Measurements from ENCODE around the gene IRF2BPL. TPM values are rescaled to one million over a fixed set of nuclear protein-coding genes. Genes with fewer than 3 reads are reported as not detected.

Gene IRF2BPL
- total and polyA plus RNA-seq, 2 of the 8 experiments (the other 6 are each of a cell fraction or from before 2014, with no cell fraction given): 18.8 to 57.0 TPM

DNA sequence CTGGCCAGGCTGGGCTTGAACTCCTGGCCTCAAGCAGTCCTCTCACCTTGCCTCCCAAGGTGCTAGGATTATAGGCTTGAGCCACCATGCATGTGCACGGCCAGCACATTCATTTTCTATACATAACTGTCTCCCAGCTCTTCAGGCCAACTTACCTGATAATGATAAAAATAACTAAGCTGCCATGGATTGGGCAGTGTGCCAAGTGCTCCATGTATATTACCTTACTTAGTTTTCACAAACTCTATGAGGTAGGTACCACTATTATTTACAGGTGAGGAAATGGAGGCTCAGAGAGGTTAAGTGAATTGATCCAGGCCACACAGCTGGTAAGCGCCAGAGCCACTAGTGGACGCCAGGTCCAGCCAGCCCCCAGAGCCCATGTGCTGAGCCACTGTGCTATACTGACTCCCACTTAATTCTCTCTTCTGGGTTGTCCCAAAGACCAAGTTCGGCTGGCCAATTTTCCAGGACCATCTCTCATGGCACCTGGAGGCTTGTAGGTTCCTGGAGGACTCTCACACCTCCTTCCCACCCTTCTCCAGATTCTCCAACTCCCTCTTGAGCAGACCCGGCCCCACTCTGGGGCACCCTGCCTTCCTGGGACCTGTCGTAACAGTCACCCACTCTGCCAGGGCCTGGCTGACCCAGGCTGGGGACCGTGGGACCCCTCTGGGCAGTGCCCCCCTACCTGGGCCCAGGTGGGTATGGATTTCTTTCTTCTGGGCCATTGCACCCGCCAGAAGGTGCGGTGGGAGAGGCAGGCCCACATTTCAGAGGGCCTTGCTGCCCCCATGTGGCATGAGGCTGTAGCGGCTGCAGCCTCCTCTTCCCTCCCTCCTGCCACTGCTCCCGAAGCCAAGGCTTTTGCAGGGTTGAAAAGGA, 39.4 kb upstream of the IRF2BPL start:
- H4K8ac ChIP-seq (ENCODE audit: extremely low read depth, insufficient read depth, low read length): no peak overlapping the region
- no peak overlapping the region; the same call in 1 of the 2 replicates for H2AFZ ChIP-seq (ENCODE audit: low read length)
- H2BK12ac ChIP-seq (ENCODE audit: low read depth, low read length): no peak overlapping the region
- no peaks in the 10 kb centered on the region for H3K9me3 ChIP-seq (ENCODE audit: insufficient read depth in 2 of 2, low read depth in 1 of 2, low read length in 1 of 2)
- POLR2A ChIA-PET (ENCODE audit: partially characterized antibody): interaction anchor here (1.0 to 1.8 kb wide), 4 partner anchors 17 to 199 kb away, joined by 3 to 5 read pairs (median 4); no protein-coding TSS in a partner anchor
- DNase-seq (ENCODE audit: low read depth in 1 of 2, low spot score in 2 of 2) (peak; percentile 62 to 85), FAIRE-seq (no peak)
- H2BK20ac ChIP-seq (ENCODE audit: low read length): no peak overlapping the region
- H3K4me3 ChIP-seq (ENCODE audit: extremely low read depth in 1 of 4, insufficient read depth in 2 of 4, low read depth in 3 of 4, low read length in 4 of 4): no peak overlapping the region
- H3K79me1 ChIP-seq (ENCODE audit: low read depth, low read length): no peaks in the 10 kb centered on the region
- no peak overlapping the region for H3K18ac ChIP-seq (ENCODE audit: extremely low read depth, low read length)
- no peaks in the 10 kb centered on the region for H3K36me3 ChIP-seq (ENCODE audit: control insufficient read depth in 2 of 4, insufficient read depth in 4 of 4, low read length in 3 of 4)
- no peaks in the 10 kb centered on the region for H3K27me3 ChIP-seq (replicated peaks in 1 of 4; ENCODE audit: control insufficient read depth in 3 of 4, extremely low read depth in 1 of 4, insufficient read depth in 3 of 4, low read length in 3 of 4)
- H3K23ac ChIP-seq (ENCODE audit: insufficient read length): no peak overlapping the region
- H3K14ac ChIP-seq (ENCODE audit: insufficient read length): no peak overlapping the region
- H3K79me2 ChIP-seq (ENCODE audit: control insufficient read depth in 1 of 2, insufficient read depth in 2 of 2, low read length in 2 of 2): no peaks in the 10 kb centered on the region
- no peak overlapping the region for H4K5ac ChIP-seq (ENCODE audit: insufficient read length, low read depth, low read length)
- no peak overlapping the region for H3K4me2 ChIP-seq (ENCODE audit: insufficient read depth in 1 of 2, low read depth in 2 of 2, low read length in 2 of 2)
- H2BK5ac ChIP-seq (ENCODE audit: low read depth, low read length): no peak overlapping the region
- H2BK120ac ChIP-seq (replicated peaks; ENCODE audit: low read depth, low read length): no peak overlapping the region
- peaks cover 0 to 3% (median 1%) of the 10 kb centered on the region in 4 experiments; a peak in 4 of 7 replicates for H3K4me1 ChIP-seq (replicated peaks in 1 of 4; ENCODE audit: control insufficient read depth in 3 of 4, insufficient read depth in 4 of 4, low read length in 3 of 4)
- no peak overlapping the region for H4K91ac ChIP-seq (replicated peaks; ENCODE audit: insufficient read length, low read length)
- peak overlapping the region; percentile 21 for H3K4ac ChIP-seq (replicated peaks; ENCODE audit: insufficient read length, low read depth, low read length)
- no peak overlapping the region for H3K9ac ChIP-seq (replicated peaks in 1 of 4; ENCODE audit: extremely low read depth in 1 of 4, low read depth in 3 of 4, low read length in 3 of 4)
- WGBS, 2 experiments (ENCODE audit: extremely low coverage in 1 of 2, insufficient coverage in 1 of 2, insufficient read length in 1 of 2, insufficient replicate concordance in 2 of 2, low coverage in 1 of 2, low lambda C conversion rate in 2 of 2, missing lambda C conversion rate in 1 of 2): 43% methylated on average over 11 of the region's 11 CpGs; no CpG with 5 or more reads in 1 of the 2 experiments
- peak overlapping the region; percentile 73; the same call in 1 of the 2 replicates for H2BK15ac ChIP-seq (ENCODE audit: low read length)
- CTCF ChIA-PET (ENCODE audit: partially characterized antibody): interaction anchor here (0.7 to 16.3 kb wide), 46 partner anchors 7 to 298 kb away, joined by 3 to 719 read pairs (median 4); partner anchors contain the start of gene IRF2BPL
- no peaks in the 10 kb centered on the region for H4K20me1 ChIP-seq (replicated peaks in 1 of 2; ENCODE audit: control insufficient read depth in 1 of 2, insufficient read depth in 2 of 2, low read length in 2 of 2)
- H3K27ac ChIP-seq (ENCODE audit: low read depth, low read length): no peak overlapping the region
- H3K56ac ChIP-seq (replicated peaks; ENCODE audit: insufficient read length, low read depth, low read length): no peak overlapping the region
- no peak overlapping the region for H2AK5ac ChIP-seq (ENCODE audit: low read depth, low read length)
- no peaks in the 10 kb centered on the region for H3K23me2 ChIP-seq (ENCODE audit: low read depth, low read length)
- no peak for TF ChIP-seq ASH2L (IDR thresholded peaks at IDR 0.05; ENCODE audit: low read length)
- TF ChIP-seq, protein P1, sequence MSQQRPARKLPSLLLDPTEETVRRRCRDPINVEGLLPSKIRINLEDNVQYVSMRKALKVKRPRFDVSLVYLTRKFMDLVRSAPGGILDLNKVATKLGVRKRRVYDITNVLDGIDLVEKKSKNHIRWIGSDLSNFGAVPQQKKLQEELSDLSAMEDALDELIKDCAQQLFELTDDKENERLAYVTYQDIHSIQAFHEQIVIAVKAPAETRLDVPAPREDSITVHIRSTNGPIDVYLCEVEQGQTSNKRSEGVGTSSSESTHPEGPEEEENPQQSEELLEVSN (IDR thresholded peaks at IDR 0.05): no peak
- TF ChIP-seq POU5F1 (IDR thresholded peaks at IDR 0.05; ENCODE audit: low read depth, low read length): no peak
- TF ChIP-seq GTF2F1 (IDR thresholded peaks at IDR 0.05; ENCODE audit: borderline replicate concordance, low read depth, low read length): no peak
- no peak for TF ChIP-seq POLR2AphosphoS5 (IDR thresholded peaks at IDR 0.05; ENCODE audit: low read depth, low read length)
